ENCODE measurements around the gene POGZ.
A peak's percentile ranks its signal among the peaks of the same experiment; 100 is the strongest.
"Not testable (repeated sequence)": the region's sequence is repeated elsewhere in the genome, so short reads cannot be mapped to it uniquely, and the experiment has no call there.

Gene POGZ

DNA sequence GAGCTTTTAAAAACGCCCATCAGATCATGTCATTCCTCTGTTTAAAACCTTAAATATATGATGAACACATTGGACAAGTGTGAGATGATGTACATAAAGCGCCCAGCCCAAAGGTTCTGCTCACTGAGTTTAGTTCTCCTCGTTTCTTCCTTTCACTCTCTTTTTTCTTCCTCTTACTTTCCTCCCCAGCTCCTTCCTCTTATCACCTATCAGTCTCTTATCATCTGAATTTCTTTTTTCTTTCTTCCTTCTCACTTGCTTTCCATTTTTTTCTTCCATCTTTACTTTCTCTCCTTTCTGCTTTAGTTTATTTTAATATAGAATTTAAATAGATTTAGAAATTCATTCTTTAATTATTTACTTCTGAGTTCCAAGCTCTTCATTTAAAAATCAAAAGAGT lies 17.8 kb upstream of the POGZ start:
- DNase-seq: no peak

DNA sequence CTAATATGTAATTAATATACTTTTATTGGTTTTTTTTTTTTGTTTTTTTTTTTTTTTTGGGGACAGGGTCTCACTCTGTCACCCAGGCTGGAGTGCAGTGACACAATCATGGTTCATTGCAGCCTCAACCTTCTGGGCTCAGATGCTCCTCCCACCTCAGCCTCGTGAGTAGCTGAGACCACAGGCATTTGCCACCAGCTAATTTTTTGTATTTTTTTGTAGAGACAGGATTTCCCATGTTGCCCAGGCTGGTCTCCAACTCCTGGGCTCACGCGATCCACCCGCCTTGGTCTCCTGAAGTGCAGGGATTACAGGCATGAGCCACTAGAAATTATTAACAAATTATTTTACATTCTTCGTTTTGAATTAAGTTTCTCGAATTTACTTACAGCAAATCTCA lies 16.8 kb upstream of the POGZ start:
- no peak for DNase-seq

DNA sequence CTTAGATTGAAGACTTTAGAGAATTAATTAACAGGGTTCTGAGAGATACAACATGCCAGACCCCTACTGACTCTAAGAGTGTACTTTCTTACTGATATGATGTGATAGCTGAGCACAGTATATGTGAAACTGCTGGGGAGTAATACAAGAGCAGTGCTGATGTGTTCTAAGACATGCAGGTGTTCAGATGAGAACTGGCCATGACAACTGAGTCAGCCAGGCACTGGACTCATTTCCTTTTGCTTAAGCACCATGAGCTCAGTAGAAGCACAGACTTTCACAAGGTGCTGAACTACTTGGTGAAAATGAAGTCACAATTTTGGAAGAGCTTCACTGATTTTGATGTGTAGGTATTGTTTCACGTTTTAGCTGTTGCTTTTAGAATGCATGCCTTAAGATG lies 15.9 kb upstream of the POGZ start:
- DNase-seq: no peak

DNA sequence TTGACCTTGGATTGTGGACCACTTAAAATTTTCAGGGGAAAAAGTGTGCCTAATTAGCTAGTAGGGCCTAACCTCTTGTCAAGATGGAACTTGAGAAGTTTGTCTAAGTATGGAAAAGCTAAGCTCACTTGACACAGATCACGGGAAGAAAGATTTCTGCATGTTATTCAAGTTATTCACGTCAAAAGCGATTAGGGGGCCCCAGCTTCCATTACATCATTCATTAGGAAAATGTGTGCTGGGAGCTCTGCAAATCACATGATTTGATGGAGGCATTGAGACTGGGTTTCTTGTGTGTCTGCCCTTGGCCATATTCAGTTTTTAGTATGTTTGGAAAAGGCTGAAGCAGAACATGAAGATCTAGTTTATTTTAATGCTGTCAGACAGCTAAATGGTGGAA lies 15.5 kb upstream of the POGZ start:
- DNase-seq: no peak

DNA sequence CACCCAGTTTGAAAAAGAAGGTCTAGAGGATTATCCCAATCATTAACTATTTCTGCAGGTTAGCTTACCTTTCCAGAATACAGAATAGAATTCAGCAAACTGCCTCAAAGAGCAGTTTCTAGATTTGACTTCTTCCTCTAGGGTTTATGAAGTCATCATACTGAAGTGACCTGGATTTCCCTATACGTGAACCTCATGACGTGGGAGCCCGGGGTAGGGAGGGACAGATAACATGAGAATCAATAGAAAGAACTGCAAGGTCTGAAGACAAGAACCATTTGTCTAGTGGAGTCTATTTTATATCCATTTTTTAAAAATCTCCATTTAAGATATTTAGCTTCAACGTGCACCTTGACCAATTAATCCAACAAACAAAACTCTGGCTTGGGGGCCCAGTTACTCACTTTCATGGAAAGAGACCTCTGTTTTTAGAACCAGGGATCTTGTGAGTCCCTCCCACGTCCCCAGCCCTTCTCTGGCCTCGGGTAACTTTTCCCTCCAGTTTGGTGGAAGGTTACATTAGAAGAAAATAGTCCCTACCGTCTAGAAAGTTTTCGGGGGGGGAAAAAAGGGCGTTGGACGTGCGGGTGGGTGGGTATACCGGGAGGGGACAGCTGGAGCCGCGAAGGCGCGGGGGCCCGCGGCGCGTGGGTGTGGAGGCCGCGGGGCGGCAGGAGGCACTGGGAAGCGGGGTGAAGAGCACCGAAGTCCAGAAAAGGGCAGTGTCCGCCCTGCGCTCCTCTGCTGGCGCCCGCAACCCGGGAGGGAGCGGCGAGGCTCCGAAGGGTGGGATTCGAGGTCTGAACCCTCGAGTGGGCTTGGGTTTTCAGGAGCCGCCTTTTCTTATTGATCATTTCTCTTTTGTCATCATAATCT lies 13.8 kb upstream of the POGZ start:
- peak; percentile 67 for DNase-seq

DNA sequence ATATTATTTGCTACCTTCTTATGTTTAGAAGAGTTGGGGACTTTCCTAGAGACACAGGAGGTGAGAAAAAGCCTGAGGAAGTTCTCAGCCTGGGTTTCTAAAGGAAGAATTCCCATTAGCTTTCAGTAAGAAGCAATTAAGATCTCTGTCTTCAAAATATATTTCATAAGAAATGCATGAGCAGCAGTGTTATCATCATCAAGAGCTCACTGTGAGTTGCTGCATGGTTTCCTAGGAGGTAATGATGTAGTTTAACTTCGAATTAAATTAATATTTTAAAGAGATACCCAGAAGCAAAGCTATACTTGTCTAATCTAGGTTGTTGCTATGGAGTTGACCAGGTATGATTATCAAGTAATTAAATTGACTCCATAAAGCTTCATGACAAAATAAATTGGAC lies 5.7 kb upstream of the POGZ start:
- no peak for DNase-seq

DNA sequence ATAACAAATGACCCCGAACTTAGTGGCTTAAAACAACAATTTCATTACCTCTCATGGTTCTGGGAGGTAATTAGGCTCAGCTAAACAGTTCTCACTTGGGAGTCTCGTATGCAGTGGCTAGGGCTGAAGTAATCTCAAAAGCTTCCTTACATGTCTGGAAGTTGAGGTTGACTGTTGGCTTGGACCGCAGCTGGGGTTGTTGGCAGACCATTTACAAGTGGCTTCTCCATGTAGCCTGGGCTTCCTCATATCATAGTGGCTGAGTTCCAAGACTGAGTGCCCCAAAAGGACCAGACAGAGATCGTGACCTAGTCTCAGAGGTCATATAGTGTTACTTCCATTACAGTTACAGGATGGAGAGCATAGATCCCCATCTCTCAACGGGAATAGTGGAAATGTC lies 2.4 kb upstream of the POGZ start:
- no peak for DNase-seq

DNA sequence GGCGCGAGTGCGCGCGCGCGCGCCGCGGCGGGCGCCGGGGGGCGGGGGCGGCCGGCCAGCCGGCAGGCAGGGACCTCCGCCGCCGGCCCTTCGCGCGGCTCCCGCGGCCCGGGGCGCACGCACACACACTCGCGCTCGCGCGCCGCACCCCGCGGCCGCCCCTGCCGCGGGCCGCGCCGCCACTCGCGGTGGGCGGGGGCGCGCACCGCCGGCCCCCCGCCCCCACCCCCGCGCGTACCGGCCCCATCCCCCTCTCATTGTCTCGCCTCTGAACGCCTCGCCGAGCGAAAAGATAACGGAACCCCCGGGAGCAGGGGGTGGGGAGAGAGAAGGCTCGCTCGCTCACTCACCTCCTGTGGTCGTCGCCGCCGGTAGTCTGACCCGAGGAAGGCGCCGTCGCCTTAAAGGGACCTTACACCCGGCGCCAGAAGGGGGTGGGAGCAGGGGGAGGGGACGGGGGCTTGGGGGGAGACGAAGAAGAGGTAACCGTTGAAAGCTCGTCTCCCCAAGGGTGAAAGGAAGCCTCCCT lies 428 bp downstream of the POGZ start:
- peak; percentile 80 for DNase-seq

DNA sequence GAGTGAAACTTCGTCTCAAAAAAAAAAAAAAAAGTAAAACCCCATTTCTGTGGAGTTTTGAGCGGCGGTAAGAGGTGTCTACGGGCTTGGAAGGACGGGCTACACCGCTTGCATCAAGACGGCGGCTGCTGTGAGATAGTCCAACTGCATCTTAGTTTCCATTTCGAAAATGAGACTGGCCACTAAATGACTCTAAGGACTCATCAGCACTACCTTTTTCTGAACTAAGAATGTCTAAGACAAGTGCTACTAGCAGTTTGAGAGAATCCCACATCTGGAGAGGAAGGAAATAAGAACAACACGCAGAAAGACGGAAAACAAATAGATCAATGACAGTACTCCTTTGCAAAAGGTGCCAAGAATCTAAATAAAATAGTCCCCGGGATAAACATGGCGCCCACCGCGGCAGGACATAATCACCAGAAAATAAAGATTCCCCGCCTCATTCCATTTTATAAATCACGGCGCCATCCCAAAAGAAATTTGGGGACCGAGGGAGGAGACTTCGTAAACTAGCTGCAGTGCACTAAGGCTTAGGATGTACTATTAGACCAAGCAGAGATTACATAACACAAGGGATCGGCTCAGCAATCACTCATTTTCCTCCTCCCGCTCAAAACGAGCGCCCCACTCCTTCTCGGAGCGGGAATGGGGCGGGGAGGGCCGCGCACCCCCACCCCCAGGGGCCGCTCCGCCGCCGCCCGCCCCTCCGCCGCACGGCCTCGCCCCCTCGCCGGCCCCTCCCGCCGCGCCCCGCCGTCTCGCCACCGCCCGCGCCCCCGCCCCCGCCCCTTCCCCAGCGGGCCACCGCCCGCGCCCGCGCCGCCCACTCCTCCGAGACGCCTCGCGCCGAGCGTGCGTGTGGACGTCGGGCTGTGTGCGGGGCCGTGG lies 1.1 kb downstream of the POGZ start:
- peak; percentile 83 for DNase-seq

DNA sequence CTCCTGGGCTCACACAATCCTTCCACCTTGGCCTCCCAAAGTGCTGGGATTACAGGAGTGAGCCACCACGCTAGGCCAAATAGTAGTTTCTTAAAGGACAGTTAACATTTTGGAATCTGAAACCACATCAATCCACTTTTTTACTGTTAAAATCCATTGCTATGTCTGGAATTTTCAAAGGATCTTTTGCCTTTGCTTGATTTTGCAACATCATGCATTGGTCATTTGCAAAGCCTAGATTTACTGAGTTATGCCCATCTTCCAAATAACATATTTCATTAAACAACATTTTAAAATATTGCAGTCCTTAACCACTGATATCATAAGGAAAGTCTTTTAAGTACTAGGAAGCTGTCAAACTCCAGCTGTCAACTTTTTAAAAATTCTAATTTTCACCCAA lies 3.3 kb downstream of the POGZ start:
- no peak for DNase-seq

DNA sequence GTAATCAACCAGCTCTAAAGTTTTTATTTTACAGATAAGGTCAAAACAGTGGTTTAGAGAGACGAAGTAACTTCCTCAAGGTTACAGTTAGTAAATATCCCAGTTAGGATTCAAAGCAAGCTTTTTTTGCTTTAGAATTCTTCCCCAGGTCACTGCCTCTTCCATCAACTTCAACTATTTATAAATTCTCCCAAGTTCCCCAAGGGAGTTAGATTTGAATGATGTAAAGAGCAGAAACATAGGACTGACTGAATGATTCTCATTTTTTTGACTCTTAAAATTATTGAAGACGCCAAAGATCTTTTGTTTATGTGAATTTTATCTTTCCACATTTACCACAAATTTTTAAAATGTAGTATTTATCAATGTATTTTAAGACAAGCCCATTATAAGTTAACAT lies 4.1 kb downstream of the POGZ start:
- no peak for DNase-seq

DNA sequence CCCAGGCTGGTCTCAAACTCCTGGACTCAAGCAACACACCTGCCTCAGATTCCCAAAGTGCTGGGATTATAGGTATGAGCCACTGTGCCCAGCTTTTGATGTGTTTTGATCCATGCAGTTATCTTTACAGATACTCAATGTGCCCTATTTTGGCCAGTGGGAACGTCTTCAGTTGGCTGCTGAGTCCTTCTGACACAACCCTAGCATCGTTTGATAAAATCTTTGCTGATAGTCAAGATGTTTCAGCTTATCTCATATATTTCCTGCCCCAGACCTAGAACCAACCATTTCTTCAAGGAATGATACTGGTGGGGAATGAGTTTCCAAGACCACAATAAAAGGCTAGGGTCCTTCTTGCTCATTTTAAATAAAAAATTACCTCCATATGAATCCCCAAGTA lies 11.6 kb downstream of the POGZ start:
- peak; percentile 52 for DNase-seq

DNA sequence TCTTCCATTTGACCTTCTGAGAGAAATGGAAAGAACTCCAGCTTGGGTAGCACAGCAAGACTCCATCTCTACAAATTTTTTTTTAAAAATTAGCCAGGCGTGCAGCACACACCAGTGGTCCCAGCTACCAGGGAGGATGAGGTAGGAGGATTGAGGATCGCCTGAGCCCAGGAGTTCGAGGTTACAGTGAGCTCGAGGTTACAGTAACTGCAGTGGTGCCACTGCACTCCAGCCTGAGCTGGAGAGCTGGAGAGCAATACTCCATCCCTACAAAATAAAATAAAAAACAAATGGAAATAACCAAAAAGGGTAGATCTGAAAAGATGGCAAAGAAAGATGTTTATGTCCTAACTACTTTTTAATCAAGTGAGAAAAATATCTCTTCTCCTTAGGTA lies 14.5 kb downstream of the POGZ start:
- DNase-seq: no peak

DNA sequence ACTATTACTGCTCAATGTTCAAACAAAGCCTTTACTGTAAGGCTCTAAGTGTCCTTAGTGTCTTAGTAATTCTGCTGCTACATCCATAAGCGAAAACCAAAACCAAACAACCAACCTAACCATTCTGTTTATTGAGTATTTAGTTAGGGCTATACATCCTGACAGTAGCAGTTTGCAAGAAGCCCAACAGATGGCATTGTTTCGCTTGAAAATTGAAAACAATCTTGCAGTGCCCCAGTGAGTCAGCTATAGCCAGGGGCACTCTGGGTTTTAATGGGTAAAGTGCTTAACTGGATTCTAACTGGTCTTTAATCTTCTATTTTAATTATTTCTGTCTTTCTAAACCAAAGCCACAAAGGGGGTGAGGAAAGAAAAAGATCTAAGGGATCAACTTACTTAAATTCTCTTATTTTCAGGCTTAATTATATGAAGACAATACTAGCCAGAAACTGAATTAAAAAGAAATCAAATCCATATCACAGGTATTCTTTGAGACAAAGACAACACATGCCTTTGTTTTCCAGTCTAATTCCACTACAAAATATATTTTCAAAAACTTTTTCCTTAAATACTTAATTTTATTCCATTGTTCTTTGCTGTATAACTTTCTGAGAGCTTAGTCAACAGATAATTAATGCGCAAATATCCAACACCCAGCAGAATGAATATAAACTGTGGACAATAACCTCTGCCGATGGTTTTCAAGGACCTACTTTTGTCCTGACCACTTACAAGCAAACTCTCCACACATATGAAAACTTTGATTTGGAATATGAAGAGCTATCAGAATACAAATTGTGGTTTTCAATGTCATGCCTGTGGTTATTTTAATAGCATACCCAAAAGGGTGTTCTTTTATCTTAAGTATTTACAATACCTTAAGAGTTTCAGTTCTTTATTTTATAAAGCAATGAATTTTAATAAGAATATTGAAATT lies 15.2 kb downstream of the POGZ start:
- peak; percentile 90 for DNase-seq

DNA sequence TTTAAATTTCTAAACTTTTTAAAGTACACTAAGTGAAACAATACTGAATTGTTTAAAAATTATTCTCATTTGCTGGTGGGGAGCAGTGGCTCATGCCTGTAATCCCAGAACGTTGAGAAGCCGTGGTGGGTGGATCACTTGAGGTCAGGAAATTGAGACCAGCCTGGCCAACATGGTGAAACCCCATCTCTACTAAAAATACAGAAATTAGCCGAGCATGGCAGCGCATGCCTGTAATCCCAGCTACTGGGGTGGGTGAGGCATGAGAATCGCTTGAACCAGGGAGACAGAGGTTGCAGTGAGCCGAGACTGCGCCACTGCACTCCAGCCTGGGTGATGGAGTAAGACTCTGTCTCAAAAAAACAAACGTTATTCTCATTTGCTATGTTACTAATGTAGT lies 21.9 kb downstream of the POGZ start:
- not testable (repeated sequence) for DNase-seq

DNA sequence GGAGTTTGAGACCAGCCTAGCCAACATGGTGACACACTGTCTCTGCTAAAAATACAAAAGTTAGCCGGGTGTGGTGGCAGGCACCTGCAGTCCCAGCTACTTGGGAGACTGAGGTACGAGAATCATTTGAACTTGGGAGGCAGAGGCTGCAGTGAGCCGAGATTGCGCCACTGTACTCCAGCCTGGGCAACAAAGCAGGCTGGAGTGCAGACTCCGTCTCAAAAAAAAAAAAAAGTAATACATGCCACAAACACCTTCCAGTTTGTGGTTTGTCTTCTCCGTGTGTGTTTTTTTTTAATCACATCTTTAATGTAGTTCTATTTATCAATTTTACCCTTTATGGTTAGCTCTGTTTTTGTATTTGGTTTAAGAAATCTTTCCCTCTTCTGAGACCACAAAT lies 22.3 kb downstream of the POGZ start:
- DNase-seq: no peak

DNA sequence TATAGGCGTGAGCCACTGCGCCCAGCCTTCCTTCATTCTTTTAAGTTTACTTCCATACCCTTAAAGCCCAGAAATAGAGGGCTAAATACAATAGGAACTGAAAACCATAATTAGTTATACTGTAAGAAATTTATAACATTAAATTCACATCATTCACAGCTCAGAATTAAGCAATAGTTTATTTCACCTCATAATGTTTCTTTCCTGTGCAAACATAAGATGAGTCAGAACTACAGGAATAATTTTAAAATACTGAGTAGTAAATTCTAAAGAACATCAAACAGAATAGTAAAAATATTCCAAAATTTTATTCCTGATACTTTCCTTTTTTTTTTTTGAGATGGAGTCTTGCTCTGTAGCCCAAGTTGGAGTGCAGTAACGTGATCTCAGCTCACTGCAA lies 24.1 kb downstream of the POGZ start:
- no peak for DNase-seq

DNA sequence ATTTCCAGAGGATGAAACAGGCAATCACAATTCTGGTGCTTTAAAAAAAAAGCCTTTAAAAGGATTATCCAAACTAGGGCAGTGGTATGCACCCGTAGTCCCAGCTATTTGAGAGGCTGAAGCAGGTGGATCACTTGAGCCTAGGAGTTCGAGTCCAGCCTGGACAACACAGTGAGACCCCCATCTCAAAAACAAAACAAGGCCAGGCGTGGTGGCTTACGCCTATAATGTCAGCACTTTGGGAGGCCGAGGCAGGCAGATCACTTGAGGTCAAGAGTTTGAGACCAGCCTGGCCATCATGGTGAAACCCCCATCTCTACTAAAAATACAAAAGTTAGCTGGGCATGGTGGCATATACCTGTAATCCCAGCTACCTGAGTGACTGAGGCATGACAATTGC lies 25.5 kb downstream of the POGZ start:
- DNase-seq: not testable (repeated sequence)

DNA sequence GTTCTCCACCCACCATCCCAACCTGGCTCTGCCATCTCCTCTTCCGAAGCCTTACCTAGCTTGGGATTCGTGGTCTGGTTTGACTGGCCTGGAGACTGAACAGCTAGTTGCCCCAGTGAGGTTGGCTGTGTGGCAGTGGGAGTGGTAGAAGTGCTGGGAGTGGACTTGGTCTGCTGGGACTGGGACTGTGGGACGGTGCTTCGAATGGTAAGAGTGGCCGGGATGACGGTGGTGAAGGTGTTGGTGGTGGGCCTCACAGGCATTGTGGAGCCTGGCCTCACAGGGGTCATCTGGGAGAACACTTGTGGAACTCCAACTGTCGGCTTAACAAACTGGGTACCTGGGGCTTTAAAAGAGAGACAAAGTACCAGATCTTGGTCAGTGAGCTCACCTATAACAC lies 31.2 kb downstream of the POGZ start:
- DNase-seq: no peak

DNA sequence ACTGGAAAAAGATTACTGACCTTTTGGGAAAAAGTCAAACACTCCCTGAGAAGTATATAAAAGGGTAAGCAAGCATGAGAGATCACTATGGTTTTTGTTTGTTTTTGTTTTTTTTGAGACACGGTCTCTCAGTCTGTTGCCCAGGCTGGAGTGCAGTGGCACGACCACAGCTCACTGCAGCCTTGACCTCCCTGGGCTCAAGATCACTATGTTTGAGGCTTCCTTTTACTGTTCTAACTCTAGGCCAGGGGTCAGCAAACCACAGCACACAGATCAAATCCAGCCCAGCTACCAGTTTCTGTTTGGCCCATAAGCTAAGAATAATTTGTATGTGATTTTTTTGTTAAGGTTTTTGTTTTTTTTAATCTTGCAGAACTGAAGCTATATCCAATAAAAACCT lies 34.2 kb downstream of the POGZ start:
- no peak for DNase-seq

DNA sequence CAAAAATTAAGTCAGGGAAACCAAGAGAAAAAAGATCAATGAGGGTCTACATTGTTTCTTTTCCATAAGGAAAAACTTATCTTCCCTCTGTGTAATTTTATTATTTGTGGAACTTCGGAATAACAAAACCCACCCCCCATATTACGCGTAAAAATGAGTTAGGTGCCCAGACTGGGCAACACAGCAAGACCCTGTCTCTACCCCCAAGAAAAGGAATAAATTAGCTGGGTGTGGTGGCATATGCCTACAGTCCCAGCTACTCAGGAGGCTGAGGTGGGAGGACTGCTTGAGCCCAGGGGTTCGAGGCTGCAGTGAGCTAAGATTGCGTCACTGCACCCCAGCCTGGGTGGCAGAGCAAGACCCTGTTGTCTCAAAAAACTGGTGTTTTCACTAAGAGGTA lies 39.5 kb downstream of the POGZ start:
- DNase-seq: no peak

DNA sequence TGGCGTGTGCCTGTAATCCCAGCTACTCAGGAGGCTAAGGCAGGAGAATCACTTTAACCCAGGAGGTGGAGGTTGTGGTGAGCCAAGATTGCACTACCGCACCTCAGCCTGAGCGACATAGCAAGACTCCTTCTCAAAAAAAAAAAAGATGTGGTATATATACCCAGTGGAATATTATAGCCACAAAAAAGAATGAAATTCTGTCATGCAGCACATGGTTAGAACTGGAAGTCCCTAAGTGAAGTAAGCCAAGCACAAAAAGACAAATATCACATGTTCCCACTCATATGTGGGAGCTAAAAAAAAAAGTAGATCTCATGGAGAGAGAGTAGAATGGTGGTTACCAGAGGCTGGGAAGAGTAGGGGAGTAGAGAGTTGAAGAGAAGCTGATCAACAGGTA lies 41.2 kb downstream of the POGZ start:
- no peak for DNase-seq

DNA sequence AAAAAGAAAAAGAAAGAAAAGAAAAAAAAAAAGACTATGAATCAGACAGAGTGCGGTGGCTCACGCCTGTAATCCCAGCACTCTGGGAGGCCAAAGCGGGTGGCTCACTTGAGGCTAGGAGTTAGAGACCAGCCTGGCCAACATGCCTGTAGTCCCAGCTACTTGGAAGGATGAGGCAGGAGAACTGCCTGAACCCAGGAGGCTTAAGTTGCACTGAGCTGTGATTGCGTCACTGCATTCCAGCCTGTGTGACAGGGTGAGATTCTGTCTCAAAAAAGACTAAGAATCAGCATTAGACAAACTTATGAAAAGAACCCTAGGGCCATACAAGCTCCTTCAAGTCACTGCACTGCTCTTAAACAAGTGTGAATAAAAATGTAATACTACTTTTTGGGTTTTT lies 43.1 kb downstream of the POGZ start:
- DNase-seq: no peak
